PC-3 (cell line): ENCODE measurements around the gene TEX53.

Experiments
- CTCF ChIP-seq: fragments of 300-600 bp; sonication (generic); conservative IDR thresholded peaks from 2 replicates; pipeline ENCODE4 v1.5.1; 2017; ENCODE audit warnings: antibody characterized with exemption, low read depth, mild to moderate bottlenecking, low read length
- EZH2phosphoT487 ChIP-seq: fragments of 300-600 bp; sonication (generic); IDR thresholded peaks from 2 replicates; pipeline ENCODE4 v1.6.1; 2018; ENCODE audit warnings: mild to moderate bottlenecking, antibody characterized with exemption, low read length, borderline replicate concordance

GRCh38 chr9:114690308-114690707 lies 32.7 kb upstream of the TEX53 start:
- TF ChIP-seq CTCF (no peak), EZH2phosphoT487 (no peak)
